NCI-H748 treated with DMSO at 0.1 percent for 48 hours (cell line): ENCODE measurements around the gene RARS1.

Experiments used
- DNase-seq: peaks from one replicate; lab custom pipeline; 2025; lab: John Stamatoyannopoulos, UW

RARS1 gene

DNA sequence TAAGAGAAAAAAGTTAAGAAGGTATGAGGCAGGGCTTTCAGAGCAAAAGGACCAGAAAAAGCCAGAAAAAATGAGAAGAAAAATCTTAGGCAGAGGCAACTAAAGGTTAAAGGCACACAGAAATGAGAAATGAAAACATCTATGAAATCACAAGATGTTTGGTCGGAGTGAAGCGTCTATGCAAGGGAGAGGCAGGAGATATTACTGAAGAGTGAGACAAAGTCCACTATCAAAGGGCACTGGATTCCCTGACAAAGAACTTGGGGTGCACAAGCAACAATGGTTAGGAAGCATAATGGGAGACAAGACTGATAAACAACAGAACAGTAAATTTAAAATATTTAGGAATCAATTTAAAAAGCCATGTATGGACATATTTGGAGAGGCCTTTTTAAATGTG lies 76.0 kb downstream of the RARS1 start:
- no peak for DNase-seq

DNA sequence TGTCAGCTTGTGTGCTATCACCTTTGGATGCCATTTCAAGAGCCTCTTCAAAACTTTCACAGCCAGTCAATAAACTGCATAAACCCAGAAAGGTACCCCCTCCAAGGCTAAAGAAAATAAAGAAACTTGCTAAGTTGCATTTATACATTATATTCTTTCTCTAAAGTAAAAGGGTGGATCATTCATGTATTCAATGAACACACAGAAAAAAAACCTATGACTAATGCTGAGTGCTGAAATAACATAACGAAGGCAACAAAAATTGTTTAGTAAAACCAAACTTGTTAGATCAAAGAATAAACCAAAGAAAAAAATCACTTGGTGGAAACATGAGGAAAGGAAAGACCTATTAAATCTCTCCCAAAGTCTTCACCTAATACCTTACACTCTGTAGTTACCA lies 77.7 kb downstream of the RARS1 start:
- no peak for DNase-seq

DNA sequence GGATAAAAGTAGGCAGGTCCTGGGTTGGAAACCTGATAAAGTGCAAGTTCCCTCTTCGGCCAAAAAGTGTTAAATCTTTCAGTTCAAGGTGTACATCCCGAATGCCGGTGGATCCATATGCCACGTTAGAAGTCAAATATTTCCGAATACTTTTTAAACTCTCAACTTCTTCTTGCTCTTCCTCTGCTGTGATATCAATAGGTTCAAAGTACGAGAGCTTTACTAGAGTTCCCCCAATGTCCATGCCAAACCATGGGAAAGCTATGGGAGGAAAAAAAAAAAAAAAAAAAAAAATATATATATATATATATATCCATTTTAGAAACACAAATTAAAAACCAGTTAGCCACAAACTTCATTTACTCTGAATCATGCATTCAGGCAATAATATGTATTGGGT lies 82.5 kb downstream of the RARS1 start:
- DNase-seq, result no peak
